HG02973 (cell line): ENCODE measurements around the gene RNU1-4.
"Not testable (repeated sequence)": the region's sequence is repeated elsewhere in the genome, so short reads cannot be mapped to it uniquely, and the experiment has no call there.

ENCODE experiments used
- ATAC-seq: cut with Tn5 transposase; IDR thresholded peaks from one replicate; pipeline ENCODE4 v1.9.1; 2021; ENCODE audit warnings: moderate library complexity; ENCODE audit not compliant: unreplicated experiment

Gene RNU1-4

DNA sequence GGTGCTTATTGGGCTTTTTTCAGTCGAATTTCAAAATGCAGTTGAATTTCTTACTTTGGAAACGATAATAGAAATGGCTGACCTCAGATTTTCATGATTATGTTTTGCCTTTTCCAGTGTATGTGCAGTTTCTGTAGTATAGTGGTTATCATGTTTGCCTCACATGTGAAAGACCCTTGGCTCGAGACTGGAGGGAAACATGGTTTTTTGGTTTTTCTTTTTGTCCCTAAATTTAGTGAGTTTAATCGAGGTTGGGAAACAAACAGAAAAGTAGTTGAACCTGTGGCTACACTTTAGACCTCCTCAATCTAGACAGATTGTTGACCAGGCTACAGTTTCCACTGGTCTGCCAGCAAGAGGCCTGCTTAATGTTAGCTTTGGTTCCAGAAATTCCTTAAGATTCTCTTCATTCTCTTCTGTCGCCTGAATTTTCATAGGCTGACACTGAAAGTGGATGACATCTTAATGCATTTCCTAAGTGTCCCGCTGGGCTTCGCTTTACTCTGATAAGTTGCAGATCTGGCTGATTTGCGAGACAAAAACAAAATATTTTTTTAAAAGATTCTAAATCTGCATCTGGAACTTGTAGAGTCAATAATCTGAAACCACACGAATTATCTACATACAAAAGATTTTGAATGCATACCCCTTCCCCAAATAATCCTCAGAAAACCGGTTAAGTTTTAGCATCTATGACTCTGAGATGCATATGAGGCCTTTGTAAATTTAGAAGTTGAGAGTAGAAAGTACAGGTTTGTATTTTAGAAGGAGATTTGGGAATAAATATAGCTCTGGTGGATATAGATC is 14.7 kb upstream of the RNU1-4 start:
- ATAC-seq, result not testable (repeated sequence)

GRCh38 chr1:16727190-16728111 is 12.9 kb upstream of the RNU1-4 start:
- no peak for ATAC-seq

- ATAC-seq, result not testable (repeated sequence)
Measured at GRCh38 chr1:16728243-16728949, 11.9 kb upstream of the RNU1-4 start.

GRCh38 chr1:16732254-16732896 is 7.9 kb upstream of the RNU1-4 start:
- not testable (repeated sequence) for ATAC-seq

- not testable (repeated sequence) for ATAC-seq
Measured at GRCh38 chr1:16741230-16741629, 914 bp downstream of the RNU1-4 start.

DNA sequence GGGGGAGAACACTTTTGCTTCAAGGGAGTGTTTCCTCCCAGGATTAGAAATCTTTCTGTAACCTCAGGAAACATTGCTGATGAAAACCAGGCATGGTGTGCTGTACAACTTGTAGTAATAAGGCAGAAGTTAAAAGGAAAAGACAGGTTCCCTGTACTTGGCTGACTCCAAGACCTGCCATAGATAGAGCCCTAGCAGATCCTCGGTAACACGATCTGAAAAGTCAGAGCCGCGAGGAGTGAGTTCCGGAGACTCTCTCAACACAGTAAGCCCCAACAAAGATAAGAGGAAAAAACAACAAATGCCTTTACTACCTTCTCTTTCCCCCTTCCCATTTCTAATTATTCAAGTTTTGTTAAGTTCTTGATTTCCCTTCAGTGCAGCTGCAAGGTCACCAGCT is 7.3 kb downstream of the RNU1-4 start:
- not testable (repeated sequence) for ATAC-seq

- not testable (repeated sequence) for ATAC-seq
Measured at GRCh38 chr1:16748710-16749109, 8.4 kb downstream of the RNU1-4 start.

DNA sequence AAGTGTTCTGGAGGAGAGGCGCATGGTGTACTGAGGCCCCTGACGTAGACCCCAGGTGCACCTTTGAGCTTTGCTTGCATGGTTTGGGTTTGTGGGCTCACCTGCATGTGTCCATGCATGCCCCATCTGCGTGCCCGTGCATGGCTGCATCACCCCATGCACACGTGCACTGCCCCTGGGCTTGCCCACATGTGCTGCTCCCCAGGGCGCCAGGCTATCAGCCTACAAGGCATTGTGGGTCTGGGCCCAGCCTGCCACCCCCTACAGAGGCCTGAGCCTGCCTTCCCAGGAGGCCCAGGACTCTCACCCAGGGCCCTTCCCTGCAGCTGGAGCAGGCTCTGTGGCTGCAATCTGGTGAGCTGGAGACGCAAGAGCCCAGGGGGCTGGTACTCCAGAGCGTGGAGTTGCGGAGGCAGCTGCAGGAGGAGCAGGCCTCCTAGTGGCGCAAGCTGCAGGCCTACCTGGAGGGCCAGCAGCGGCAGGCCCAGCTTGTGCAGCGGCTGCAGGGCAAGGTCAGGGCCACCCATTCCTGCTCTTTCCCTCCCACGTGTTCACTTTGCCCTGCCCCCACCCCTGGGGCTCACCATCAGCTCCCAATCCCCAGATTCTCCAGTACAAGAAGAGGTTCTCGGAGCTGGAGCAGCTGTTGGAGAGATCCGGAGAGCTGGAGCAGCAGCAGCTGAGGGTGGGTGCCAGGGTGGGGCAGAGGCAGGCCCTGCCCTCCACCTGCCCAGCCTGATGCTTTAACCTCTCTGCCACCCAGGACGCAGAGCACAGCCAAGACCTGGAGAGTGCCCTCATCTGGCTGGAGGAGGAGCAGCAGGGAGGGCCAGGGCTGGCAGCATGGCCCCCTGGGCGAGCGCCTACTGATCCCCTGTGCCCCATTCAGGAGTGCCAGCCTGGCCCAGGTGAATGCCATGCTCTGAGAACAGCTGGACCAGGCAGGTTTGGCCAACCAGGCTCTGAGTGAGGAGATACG is 9.9 kb downstream of the RNU1-4 start:
- ATAC-seq, result not testable (repeated sequence)

GRCh38 chr1:16752770-16753169 is 12.5 kb downstream of the RNU1-4 start:
- not testable (repeated sequence) for ATAC-seq

- ATAC-seq, result not testable (repeated sequence)
Measured at GRCh38 chr1:16755385-16755784, 15.1 kb downstream of the RNU1-4 start.

DNA sequence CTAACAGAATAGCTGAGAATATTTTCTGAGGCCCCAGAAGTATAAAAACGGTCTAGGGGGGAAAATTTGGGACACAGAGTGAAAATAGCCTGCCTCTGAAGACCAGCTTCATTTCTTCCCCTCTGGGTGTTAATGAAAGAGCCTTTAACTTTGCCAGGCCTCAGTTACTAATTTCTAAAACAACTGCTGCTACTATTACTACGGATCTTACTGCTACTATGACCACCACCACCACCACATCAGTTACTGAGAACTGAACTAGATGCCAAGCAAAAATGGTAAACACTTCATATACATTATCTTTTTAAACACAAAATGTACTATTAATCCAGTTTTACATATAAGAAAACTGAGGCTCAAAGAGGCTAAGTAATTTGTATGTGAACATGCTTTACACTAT is 15.6 kb downstream of the RNU1-4 start:
- ATAC-seq, result not testable (repeated sequence)

DNA sequence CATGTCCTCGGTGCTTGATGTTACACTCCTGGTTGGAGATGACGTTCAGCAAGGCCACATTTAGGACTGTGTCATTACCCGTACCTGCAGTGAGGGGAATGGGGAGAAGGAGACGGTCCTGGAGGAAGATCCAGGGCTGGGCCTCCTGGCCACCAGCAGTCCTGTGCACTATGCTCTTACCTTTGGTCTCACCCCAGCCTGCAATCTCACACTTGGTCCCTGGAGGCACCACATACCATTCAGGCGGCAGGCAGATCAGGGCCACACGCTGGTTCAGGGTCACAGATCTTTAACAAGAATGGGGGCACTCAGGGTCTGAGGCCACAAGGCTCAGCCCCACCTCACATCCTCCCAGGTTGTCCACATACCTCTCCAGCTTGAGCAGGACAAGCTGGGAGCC is 17.3 kb downstream of the RNU1-4 start:
- ATAC-seq, result not testable (repeated sequence)

DNA sequence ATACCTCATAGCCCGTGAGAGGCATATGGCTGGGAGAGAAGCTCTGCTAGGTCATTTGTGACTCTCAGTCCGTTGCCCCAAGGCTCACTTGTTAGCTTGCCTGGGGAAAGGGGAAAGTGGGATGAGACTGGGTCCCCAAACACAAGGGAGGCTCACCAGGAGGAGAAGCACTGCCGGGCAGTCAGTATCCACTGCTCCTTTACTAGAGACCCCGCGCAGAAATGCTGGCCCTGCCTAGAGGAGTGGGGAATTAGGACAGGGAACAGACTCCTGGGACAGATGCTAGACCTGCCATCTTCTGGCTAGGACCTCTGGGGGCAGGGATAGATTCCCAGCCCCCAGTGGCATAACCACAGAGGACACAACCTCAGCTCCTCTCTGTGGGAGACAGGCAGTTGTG is 17.7 kb downstream of the RNU1-4 start:
- ATAC-seq, result not testable (repeated sequence)

- ATAC-seq, result not testable (repeated sequence)
Measured at GRCh38 chr1:16759041-16759493, 18.8 kb downstream of the RNU1-4 start.

DNA sequence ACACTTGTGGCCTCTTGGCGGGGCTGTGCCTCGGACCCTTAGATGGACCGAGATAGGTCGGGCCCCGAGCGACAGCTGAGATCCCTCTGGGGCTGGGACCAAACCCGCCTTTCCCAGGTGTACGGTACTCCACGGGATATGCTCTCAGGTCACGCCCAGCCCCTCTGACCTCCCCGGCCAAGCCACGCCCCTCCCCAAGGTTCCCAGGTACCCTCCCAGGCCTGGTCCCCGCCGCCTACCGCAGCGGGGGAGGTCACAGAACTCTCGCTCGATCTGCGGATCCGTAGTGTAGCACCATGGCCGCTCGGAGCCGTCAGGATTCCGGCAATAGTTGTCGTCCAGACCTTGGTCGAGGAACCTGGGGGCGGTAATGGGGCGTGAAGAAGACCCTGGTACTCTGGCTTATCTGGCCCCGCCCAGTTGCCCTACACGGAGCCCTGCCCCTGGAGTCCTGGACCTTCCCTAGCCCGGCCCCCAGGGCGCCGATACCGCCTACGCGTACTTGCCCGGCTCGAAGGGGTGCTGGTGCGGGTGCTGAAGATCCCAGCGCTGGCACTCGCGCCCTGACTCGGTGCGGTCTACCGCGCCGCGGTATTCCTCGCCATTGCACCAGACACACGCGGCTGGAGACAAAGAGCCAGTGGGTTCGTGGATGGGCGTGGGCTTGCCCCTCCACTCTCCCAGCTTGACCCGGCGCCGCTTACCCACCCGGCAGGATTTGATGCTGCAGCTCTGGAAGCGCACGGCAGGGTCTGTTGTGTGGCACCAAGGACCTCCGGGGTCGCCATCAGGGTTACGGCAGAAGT is 19.5 kb downstream of the RNU1-4 start:
- not testable (repeated sequence) for ATAC-seq

GRCh38 chr1:16760456-16760765 is 20.1 kb downstream of the RNU1-4 start:
- not testable (repeated sequence) for ATAC-seq

DNA sequence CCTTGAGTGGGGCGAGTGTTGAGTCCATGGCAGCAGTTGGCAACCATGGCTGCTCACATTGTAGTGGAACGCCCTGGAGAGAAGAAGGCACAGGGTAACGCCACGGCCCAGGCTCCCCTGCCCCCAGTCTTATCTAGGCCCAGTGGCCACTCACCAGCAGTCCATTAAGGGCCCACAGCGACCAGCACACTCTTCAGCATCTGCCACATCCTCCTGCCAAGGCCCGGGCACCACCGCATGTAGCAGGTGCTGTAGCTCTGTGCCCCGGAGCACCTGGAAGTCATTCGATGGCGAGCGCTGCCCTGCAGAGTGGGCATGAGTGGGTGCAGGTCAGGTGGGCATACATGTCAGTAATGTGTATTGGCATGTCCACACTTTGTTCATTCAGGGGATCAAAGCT is 20.5 kb downstream of the RNU1-4 start:
- ATAC-seq, result not testable (repeated sequence)

- not testable (repeated sequence) for ATAC-seq
Measured at GRCh38 chr1:16764248-16764819, 24.0 kb downstream of the RNU1-4 start.
